Liver (tissue), 9 donors: ENCODE measurements around the gene WSCD1. TPM values are rescaled to one million over a fixed set of nuclear protein-coding genes. Genes with fewer than 3 reads are reported as not detected.

Experiments used
- DNase-seq: peaks from one replicate; pipeline ENCODE4 v3.0.0-alpha.2; 2017; ENCODE audit warnings: low spot score
- H3K27ac ChIP-seq, 2 donors: one replicate each; pipeline ENCODE4 v1.7.0; 2013; ENCODE audit warnings: inconsistent platforms in 2 of 2, low read length in 2 of 2, control low read depth in 1 of 2, low read depth in 1 of 2, mild to moderate bottlenecking in 1 of 2
- H3K27me3 ChIP-seq, 4 donors: one replicate each; pipeline versions ENCODE4 v1.6.1 to v1.7.0; 2013; ENCODE audit warnings: low read length in 3 of 4, inconsistent platforms in 1 of 4, mild to moderate bottlenecking in 1 of 4, moderate library complexity in 1 of 4; ENCODE audit not compliant: control insufficient read depth in 4 of 4, insufficient read depth in 4 of 4
- H3K36me3 ChIP-seq, 4 donors: one replicate each; pipeline versions ENCODE4 v1.6.1 to v1.7.0; 2013; ENCODE audit warnings: low read length in 3 of 4, mild to moderate bottlenecking in 3 of 4, low read depth in 1 of 4, moderate library complexity in 1 of 4; ENCODE audit not compliant: control insufficient read depth in 4 of 4, insufficient read depth in 3 of 4
- H3K4me1 ChIP-seq, 4 donors: one replicate each; pipeline versions ENCODE4 v1.6.1 to v1.7.0; 2013; ENCODE audit warnings: low read length in 3 of 4, mild to moderate bottlenecking in 3 of 4, moderate library complexity in 1 of 4; ENCODE audit not compliant: control insufficient read depth in 4 of 4, insufficient read depth in 4 of 4
- H3K4me3 ChIP-seq, 3 donors: one replicate each; pipeline versions ENCODE4 v1.6.1 to v1.7.0; 2013; ENCODE audit warnings: low read length in 3 of 3, control low read depth in 1 of 3, low read depth in 1 of 3, mild to moderate bottlenecking in 1 of 3
- H3K9ac ChIP-seq, 2 donors: one replicate each; pipeline ENCODE4 v1.7.0; 2013; ENCODE audit warnings: low read length in 2 of 2, mild to moderate bottlenecking in 2 of 2, moderate library complexity in 2 of 2, control low read depth in 1 of 2, low read depth in 1 of 2
- H3K9me3 ChIP-seq, 4 donors: one replicate each; pipeline versions ENCODE4 v1.6.1 to v1.7.0; 2013; ENCODE audit warnings: low read length in 3 of 4; ENCODE audit not compliant: control insufficient read depth in 4 of 4
- EGR1 ChIP-seq, 2 donors: IDR thresholded peaks; 2 replicates each; pipeline ENCODE4 v1.6.1; 2016 to 2018; ENCODE audit warnings: antibody characterized with exemption in 2 of 2, low read depth in 2 of 2
- FOXA1 ChIP-seq: IDR thresholded peaks from 2 replicates; pipeline ENCODE4 v1.6.1; 2016; ENCODE audit warnings: antibody characterized with exemption
- FOXA2 ChIP-seq: IDR thresholded peaks from 2 replicates; pipeline ENCODE4 v1.6.1; 2016; ENCODE audit warnings: antibody characterized with exemption
- GABPA ChIP-seq, 2 donors: IDR thresholded peaks in 1 of 2; conservative IDR thresholded peaks in 1 of 2; 2 replicates each; pipeline ENCODE4 v1.6.1; 2016; ENCODE audit warnings: antibody characterized with exemption in 2 of 2, mild to moderate bottlenecking in 1 of 2, moderate library complexity in 1 of 2
- HNF4A ChIP-seq, 2 donors: conservative IDR thresholded peaks; 2 replicates each; pipeline ENCODE4 v1.6.1; 2016; ENCODE audit warnings: antibody characterized with exemption in 2 of 2, mild to moderate bottlenecking in 2 of 2
- JUND ChIP-seq, 2 donors: IDR thresholded peaks; 2 replicates each; pipeline ENCODE4 v1.6.1; 2016; ENCODE audit warnings: antibody characterized with exemption in 2 of 2
- MAX ChIP-seq: IDR thresholded peaks from 2 replicates; pipeline ENCODE4 v1.6.1; 2016; ENCODE audit warnings: antibody characterized with exemption
- NR2F2 ChIP-seq: IDR thresholded peaks from 2 replicates; pipeline ENCODE4 v1.6.1; 2016; ENCODE audit warnings: antibody characterized with exemption
- RAD21 ChIP-seq, 2 donors: IDR thresholded peaks; 2 replicates each; pipeline ENCODE4 v1.6.1; 2016; ENCODE audit warnings: antibody characterized with exemption in 2 of 2, mild to moderate bottlenecking in 2 of 2
- RXRA ChIP-seq, 2 donors: IDR thresholded peaks; 2 replicates each; pipeline ENCODE4 v1.6.1; 2017 to 2018; ENCODE audit warnings: antibody characterized with exemption in 2 of 2, mild to moderate bottlenecking in 1 of 2
- SP1 ChIP-seq: IDR thresholded peaks from 2 replicates; pipeline ENCODE4 v1.6.1; 2018; ENCODE audit warnings: antibody characterized with exemption, mild to moderate bottlenecking
- TAF1 ChIP-seq: conservative IDR thresholded peaks from 2 replicates; pipeline ENCODE4 v1.6.1; 2016; ENCODE audit warnings: antibody characterized with exemption, mild to moderate bottlenecking
- YY1 ChIP-seq: IDR thresholded peaks from 2 replicates; pipeline ENCODE4 v1.6.1; 2016; ENCODE audit warnings: antibody characterized with exemption, mild to moderate bottlenecking
- WGBS: extraction: QIAGEN DNeasy Blood & Tissue Kit; methylation state at CpG from one replicate; pipeline ENCODE4 v1.1.7; 2013; 5-methylcytosine and 5-hydroxymethylcytosine counted together
- polyA plus RNA-seq, 2 donors: library from polyadenylated mRNA; stranded (reverse) in 1 of 2; unstranded in 1 of 2; fragments of 200-250 nt in 1 of 2; fragments of >200 nt in 1 of 2; fragmentation: Nextera tagmentation in 1 of 2; extraction: Ambion mirVana in 1 of 2; gene quantifications; one replicate each; pipeline versions ENCODE4 v1.2.1 to v1.2.3, GENCODE V29; 2013 to 2015
- total RNA-seq, 2 donors: library from RNA; depleted of rRNA; stranded (reverse); fragments of >200 nt; gene quantifications; one replicate each; pipeline ENCODE4 v1.2.3, GENCODE V29; 2014
- TF ChIP-seq, protein P1 (sequence below): IDR thresholded peaks from 2 replicates; pipeline ENCODE4 v1.6.1; 2016; ENCODE audit warnings: antibody characterized with exemption
- TF ChIP-seq, protein P2 (sequence below): IDR thresholded peaks from 2 replicates; pipeline ENCODE4 v1.6.1; 2016; ENCODE audit warnings: antibody characterized with exemption, mild to moderate bottlenecking
- TF ChIP-seq, protein P3 (sequence below): fragments of 150-350 bp; IDR thresholded peaks from 2 replicates; pipeline ENCODE4 v1.5.1; 2017; ENCODE audit warnings: improper control_type of control experiment, low read depth, low read length; ENCODE audit not compliant: missing input control
- donor health status: healthy.
- donor health status: healthy.
- donor health status: healthy.
- donor health status: healthy.
- donor health status: healthy.

The WSCD1 gene
- total and polyA plus RNA-seq, 4 donors = 0.10 to 3.8 (median 1.3) TPM

- Histone ChIP-seq H3K36me3 (no peaks in the 10 kb centered on the region), H3K9me3 (no peaks in the 10 kb centered on the region), H3K27me3 (no peaks in the 10 kb centered on the region), H3K27ac (no peak overlapping the region), H3K9ac (no peak overlapping the region), H3K4me3 (no peak overlapping the region), H3K4me1 (no peaks in the 10 kb centered on the region)
- WGBS = 94% methylated on average over 14 of the region's 14 CpGs
- TF ChIP-seq HNF4A (conservative IDR thresholded peaks at IDR 0.05) (no peak), SP1 (no peak), NR2F2 (no peak), MAX (no peak), RXRA (IDR thresholded peaks at IDR 0.05) (no peak), TAF1 (no peak), JUND (IDR thresholded peaks at IDR 0.05) (no peak), FOXA2 (no peak), YY1 (no peak), FOXA1 (no peak), EGR1 (IDR thresholded peaks at IDR 0.05; ENCODE audit: low read depth in 2 of 2) (no peak)
- TF ChIP-seq, protein P1, sequence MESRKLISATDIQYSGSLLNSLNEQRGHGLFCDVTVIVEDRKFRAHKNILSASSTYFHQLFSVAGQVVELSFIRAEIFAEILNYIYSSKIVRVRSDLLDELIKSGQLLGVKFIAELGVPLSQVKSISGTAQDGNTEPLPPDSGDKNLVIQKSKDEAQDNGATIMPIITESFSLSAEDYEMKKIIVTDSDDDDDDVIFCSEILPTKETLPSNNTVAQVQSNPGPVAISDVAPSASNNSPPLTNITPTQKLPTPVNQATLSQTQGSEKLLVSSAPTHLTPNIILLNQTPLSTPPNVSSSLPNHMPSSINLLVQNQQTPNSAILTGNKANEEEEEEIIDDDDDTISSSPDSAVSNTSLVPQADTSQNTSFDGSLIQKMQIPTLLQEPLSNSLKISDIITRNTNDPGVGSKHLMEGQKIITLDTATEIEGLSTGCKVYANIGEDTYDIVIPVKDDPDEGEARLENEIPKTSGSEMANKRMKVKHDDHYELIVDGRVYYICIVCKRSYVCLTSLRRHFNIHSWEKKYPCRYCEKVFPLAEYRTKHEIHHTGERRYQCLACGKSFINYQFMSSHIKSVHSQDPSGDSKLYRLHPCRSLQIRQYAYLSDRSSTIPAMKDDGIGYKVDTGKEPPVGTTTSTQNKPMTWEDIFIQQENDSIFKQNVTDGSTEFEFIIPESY = no peak
- TF ChIP-seq, protein P2, sequence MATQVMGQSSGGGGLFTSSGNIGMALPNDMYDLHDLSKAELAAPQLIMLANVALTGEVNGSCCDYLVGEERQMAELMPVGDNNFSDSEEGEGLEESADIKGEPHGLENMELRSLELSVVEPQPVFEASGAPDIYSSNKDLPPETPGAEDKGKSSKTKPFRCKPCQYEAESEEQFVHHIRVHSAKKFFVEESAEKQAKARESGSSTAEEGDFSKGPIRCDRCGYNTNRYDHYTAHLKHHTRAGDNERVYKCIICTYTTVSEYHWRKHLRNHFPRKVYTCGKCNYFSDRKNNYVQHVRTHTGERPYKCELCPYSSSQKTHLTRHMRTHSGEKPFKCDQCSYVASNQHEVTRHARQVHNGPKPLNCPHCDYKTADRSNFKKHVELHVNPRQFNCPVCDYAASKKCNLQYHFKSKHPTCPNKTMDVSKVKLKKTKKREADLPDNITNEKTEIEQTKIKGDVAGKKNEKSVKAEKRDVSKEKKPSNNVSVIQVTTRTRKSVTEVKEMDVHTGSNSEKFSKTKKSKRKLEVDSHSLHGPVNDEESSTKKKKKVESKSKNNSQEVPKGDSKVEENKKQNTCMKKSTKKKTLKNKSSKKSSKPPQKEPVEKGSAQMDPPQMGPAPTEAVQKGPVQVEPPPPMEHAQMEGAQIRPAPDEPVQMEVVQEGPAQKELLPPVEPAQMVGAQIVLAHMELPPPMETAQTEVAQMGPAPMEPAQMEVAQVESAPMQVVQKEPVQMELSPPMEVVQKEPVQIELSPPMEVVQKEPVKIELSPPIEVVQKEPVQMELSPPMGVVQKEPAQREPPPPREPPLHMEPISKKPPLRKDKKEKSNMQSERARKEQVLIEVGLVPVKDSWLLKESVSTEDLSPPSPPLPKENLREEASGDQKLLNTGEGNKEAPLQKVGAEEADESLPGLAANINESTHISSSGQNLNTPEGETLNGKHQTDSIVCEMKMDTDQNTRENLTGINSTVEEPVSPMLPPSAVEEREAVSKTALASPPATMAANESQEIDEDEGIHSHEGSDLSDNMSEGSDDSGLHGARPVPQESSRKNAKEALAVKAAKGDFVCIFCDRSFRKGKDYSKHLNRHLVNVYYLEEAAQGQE = no peak
- TF ChIP-seq, protein P3, sequence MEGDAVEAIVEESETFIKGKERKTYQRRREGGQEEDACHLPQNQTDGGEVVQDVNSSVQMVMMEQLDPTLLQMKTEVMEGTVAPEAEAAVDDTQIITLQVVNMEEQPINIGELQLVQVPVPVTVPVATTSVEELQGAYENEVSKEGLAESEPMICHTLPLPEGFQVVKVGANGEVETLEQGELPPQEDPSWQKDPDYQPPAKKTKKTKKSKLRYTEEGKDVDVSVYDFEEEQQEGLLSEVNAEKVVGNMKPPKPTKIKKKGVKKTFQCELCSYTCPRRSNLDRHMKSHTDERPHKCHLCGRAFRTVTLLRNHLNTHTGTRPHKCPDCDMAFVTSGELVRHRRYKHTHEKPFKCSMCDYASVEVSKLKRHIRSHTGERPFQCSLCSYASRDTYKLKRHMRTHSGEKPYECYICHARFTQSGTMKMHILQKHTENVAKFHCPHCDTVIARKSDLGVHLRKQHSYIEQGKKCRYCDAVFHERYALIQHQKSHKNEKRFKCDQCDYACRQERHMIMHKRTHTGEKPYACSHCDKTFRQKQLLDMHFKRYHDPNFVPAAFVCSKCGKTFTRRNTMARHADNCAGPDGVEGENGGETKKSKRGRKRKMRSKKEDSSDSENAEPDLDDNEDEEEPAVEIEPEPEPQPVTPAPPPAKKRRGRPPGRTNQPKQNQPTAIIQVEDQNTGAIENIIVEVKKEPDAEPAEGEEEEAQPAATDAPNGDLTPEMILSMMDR = no peak
- DNase-seq = no peak
Observed at GRCh38 chr17:6092182-6092902, 22.2 kb downstream of the WSCD1 start.

- no peak overlapping the region for H3K9ac ChIP-seq
- H3K9me3 ChIP-seq = no peaks in the 10 kb centered on the region
- no peaks in the 10 kb centered on the region for H3K36me3 ChIP-seq
- 91% methylated on average over 11 of the region's 11 CpGs for WGBS
- no peaks in the 10 kb centered on the region for H3K27me3 ChIP-seq
- no peak overlapping the region for H3K4me3 ChIP-seq
- H3K27ac ChIP-seq = no peak overlapping the region
- H3K4me1 ChIP-seq = no peaks in the 10 kb centered on the region
- DNase-seq = no peak
- TF ChIP-seq, protein P2 = no peak
- TF ChIP-seq EGR1 (IDR thresholded peaks at IDR 0.05; ENCODE audit: low read depth in 2 of 2) (no peak), NR2F2 (no peak), RAD21 (IDR thresholded peaks at IDR 0.05) (no peak), YY1 (no peak), MAX (no peak), GABPA (IDR thresholded peaks at IDR 0.05 in 1 of 2, conservative IDR thresholded peaks at IDR 0.05 in 1 of 2) (no peak), HNF4A (conservative IDR thresholded peaks at IDR 0.05) (no peak), FOXA1 (no peak), JUND (IDR thresholded peaks at IDR 0.05) (no peak), TAF1 (no peak), SP1 (no peak)
- TF ChIP-seq, protein P3 = no peak
Observed at GRCh38 chr17:6092903-6093468, 22.8 kb downstream of the WSCD1 start.
